Neural cell (in vitro differentiated cells): Measurements from ENCODE around the gene PIANP.
"Not testable (repeated sequence)": the region's sequence is repeated elsewhere in the genome, so short reads cannot be mapped to it uniquely, and the experiment has no call there.

ENCODE experiments used
- CTCF ChIP-seq: fragments of 450-650 bp; IDR thresholded peaks from 2 replicates; pipeline ENCODE4 v1.5.1; 2014; ENCODE audit warnings: antibody characterized with exemption, mild to moderate bottlenecking, moderate library complexity; ENCODE audit not compliant: poor library complexity, severe bottlenecking
- EP300 ChIP-seq: fragments of 450-650 bp; conservative IDR thresholded peaks from 2 replicates; pipeline ENCODE4 v1.6.1; 2014; ENCODE audit warnings: antibody characterized with exemption, mild to moderate bottlenecking, moderate library complexity; ENCODE audit not compliant: poor library complexity, severe bottlenecking
- POLR2AphosphoS5 ChIP-seq: IDR thresholded peaks from 2 replicates; pipeline ENCODE4 v1.6.1; 2012
- RAD21 ChIP-seq: fragments of 450-650 bp; conservative IDR thresholded peaks from 2 replicates; pipeline ENCODE4 v1.6.1; 2014; ENCODE audit warnings: antibody characterized with exemption, mild to moderate bottlenecking, moderate library complexity
- SMC3 ChIP-seq: fragments of 450-650 bp; conservative IDR thresholded peaks from 2 replicates; pipeline ENCODE4 v1.6.1; 2014; ENCODE audit warnings: antibody characterized with exemption, mild to moderate bottlenecking, moderate library complexity; ENCODE audit not compliant: poor library complexity
- TAF1 ChIP-seq: IDR thresholded peaks from 2 replicates; pipeline ENCODE4 v1.6.1; 2012; ENCODE audit warnings: low read depth
- TF ChIP-seq, protein P1 (sequence below): IDR thresholded peaks from 2 replicates; pipeline ENCODE4 v1.6.1; 2012; ENCODE audit warnings: borderline replicate concordance

DNA sequence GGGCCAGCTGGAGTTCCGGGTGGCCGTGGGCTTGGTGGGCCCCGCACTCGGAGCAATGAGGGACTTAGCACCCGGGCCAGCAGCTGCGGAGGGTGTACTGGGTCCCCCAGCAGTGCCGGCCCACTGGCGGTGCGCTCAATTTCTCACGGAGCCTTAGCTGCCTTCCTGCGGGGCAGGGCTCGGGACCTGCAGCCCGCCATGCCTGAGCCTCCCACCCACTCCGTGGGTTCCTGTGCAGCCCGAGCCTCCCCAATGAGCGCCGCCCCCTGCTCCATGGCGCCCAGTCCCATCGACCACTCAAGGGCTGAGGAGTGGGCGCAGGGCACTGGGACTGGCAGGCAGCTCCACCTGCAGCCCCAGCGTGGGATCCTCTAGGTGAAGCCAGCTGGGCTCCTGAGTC lies 7.7 kb upstream of the PIANP start:
- not testable (repeated sequence) for TF ChIP-seq CTCF, RAD21, POLR2AphosphoS5, TAF1, EP300, SMC3
- TF ChIP-seq, protein P1, sequence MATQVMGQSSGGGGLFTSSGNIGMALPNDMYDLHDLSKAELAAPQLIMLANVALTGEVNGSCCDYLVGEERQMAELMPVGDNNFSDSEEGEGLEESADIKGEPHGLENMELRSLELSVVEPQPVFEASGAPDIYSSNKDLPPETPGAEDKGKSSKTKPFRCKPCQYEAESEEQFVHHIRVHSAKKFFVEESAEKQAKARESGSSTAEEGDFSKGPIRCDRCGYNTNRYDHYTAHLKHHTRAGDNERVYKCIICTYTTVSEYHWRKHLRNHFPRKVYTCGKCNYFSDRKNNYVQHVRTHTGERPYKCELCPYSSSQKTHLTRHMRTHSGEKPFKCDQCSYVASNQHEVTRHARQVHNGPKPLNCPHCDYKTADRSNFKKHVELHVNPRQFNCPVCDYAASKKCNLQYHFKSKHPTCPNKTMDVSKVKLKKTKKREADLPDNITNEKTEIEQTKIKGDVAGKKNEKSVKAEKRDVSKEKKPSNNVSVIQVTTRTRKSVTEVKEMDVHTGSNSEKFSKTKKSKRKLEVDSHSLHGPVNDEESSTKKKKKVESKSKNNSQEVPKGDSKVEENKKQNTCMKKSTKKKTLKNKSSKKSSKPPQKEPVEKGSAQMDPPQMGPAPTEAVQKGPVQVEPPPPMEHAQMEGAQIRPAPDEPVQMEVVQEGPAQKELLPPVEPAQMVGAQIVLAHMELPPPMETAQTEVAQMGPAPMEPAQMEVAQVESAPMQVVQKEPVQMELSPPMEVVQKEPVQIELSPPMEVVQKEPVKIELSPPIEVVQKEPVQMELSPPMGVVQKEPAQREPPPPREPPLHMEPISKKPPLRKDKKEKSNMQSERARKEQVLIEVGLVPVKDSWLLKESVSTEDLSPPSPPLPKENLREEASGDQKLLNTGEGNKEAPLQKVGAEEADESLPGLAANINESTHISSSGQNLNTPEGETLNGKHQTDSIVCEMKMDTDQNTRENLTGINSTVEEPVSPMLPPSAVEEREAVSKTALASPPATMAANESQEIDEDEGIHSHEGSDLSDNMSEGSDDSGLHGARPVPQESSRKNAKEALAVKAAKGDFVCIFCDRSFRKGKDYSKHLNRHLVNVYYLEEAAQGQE, result not testable (repeated sequence)
